ENCODE measurements around the gene ZNF524.

The ZNF524 gene

DNA sequence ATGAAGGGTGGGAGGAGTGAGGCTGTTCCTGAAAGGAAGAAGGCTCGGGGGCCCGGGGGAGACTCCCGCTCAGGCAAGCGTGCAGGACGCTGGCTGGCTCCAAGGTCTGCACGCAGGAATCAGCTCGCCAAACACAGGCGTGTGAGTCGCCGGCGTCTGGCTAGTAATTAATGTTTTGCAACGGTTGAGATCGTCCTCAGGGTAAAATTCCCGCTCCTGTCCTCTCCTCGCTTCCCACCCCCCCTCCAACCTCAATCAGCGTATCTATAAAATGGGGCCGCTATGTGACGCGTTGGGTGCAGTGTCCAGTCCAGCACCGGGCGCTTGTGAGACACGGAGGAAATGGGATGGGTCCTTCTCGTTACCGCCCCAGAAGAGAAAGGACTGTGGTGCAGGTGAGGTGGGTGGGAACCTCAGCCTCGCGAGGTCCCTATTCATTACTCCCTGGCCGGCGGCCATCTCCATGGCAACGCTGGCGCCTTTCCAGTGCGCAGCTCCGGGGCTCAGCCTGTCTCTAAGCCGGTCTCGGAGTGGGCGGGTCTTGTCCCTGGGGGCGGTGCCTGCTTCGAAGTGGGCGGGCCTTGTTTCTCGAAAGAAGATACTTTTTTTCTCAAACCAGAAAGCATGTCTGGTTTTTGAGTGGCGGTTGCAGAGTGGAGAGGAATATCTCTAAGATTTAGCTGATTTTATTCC is 13.0 kb upstream of the ZNF524 start:
- Histone ChIP-seq H3K9ac (peak overlapping the region in 10 of 11 experiments; percentile 17 to 78 (median 62); a peak in 18 of 22 replicates), H4K20me1 (peaks cover 0 to 2% (median 0%) of the 10 kb centered on the region in 11 experiments; a peak in 1 of 22 replicates), H3K27ac (peak overlapping the region in 8 of 11 experiments; percentile 33 to 86 (median 78); a peak in 14 of 22 replicates), H3K9me3 (replicated peaks in 1 of 11) (no peaks in the 10 kb centered on the region), H3K4me1 (peaks cover 18 to 42% (median 31%) of the 10 kb centered on the region in 10 experiments), H3K4me3 (peak overlapping the region; percentile 48 to 70 (median 56)), H3K4me2 (peak overlapping the region; percentile 84 to 98 (median 92)), H3K27me3 (no peaks in the 10 kb centered on the region), H3K36me3 (peaks cover 3 to 16% (median 8%) of the 10 kb centered on the region in 11 experiments; a peak in 20 of 22 replicates)
- no peak for TF ChIP-seq Cebpa-rat (IDR thresholded peaks at IDR 0.05)

DNA sequence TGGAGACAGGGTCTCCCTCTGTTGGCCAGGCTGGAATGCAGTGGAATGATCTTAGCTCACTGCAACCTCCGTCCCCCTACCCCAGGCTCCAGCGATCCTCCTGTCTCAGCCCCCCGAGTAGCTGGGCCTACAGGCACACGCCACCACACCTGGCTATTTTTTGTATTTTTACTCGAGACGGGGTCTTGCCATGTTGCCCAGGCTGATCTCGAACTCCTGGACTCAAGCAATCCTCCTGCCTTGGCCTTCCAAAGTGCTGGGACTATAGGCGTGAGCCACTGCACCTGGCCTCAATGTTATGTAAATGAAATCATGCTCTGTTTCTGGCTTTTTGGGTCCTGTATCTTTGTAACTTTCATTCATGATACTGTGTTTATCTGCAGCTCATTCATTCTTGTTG is 11.3 kb upstream of the ZNF524 start:
- H3K4me3 ChIP-seq: no peak overlapping the region
- peaks cover 0 to 10% (median 0%) of the 10 kb centered on the region in 11 experiments; a peak in 1 of 22 replicates for H4K20me1 ChIP-seq
- TF ChIP-seq Cebpa-rat (IDR thresholded peaks at IDR 0.05): no peak
- H3K4me1 ChIP-seq: peaks cover 18 to 42% (median 31%) of the 10 kb centered on the region in 10 experiments
- H3K36me3 ChIP-seq: peaks cover 19 to 32% (median 24%) of the 10 kb centered on the region in 11 experiments
- H3K4me2 ChIP-seq: no peak overlapping the region
- no peaks in the 10 kb centered on the region for H3K27me3 ChIP-seq
- no peak overlapping the region for H3K27ac ChIP-seq
- H3K9ac ChIP-seq: no peak overlapping the region
- no peaks in the 10 kb centered on the region for H3K9me3 ChIP-seq (replicated peaks in 1 of 11)

DNA sequence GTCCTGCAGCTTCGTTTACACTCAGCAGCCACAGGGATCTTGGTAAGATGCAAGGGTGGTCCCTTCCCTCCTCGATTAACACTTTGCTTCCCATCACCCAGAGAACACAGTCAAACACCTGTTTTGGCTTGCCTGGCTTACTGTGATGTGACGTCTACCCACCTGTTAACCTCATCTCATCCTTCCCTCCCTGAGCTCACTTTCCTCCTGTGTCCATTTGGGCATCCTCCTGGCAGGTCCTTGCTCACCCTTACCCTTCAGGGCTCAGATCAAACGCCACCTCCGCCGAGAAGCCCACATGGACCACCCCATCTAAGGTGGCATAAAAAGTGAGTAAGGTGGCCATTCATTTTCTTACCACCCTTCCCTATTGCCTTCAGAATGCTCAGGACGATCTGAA is 10.0 kb upstream of the ZNF524 start:
- H3K27me3 ChIP-seq: no peaks in the 10 kb centered on the region
- peaks cover 0 to 4% (median 1%) of the 10 kb centered on the region in 11 experiments; a peak in 11 of 22 replicates for H3K9me3 ChIP-seq (replicated peaks in 1 of 11)
- H4K20me1 ChIP-seq: peaks cover 0 to 10% (median 0%) of the 10 kb centered on the region in 11 experiments; a peak in 1 of 22 replicates
- no peak for TF ChIP-seq Cebpa-rat (IDR thresholded peaks at IDR 0.05)
- H3K27ac ChIP-seq: no peak overlapping the region
- no peak overlapping the region for H3K9ac ChIP-seq
- no peak overlapping the region for H3K4me2 ChIP-seq
- peaks cover 18 to 33% (median 29%) of the 10 kb centered on the region in 10 experiments for H3K4me1 ChIP-seq
- H3K36me3 ChIP-seq: peaks cover 29 to 43% (median 33%) of the 10 kb centered on the region in 11 experiments
- no peak overlapping the region for H3K4me3 ChIP-seq

DNA sequence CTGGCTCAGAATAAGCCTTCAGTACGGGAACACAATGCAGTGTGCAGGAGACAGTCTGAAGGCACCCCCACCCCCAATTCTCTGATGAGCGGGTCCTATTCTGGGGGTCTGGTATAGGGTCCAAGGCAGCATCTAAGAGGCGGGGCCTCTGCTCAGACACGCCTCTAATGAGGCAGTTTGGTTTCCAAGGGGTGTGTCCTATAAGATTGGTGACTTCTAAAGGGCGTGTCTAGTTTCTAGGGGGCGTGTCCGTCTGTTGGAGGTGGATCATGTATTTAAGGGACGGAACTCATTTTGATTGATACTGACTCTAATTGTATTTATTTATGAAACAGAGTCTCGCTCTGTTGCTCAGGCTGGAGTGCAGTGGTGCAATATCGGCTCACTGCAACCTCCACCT is 9.5 kb upstream of the ZNF524 start:
- Histone ChIP-seq H3K4me1 (peaks cover 18 to 28% (median 25%) of the 10 kb centered on the region in 10 experiments), H3K9me3 (replicated peaks in 1 of 11) (peaks cover 0 to 9% (median 6%) of the 10 kb centered on the region in 11 experiments; a peak in 15 of 22 replicates), H3K27me3 (no peaks in the 10 kb centered on the region), H4K20me1 (peaks cover 0 to 10% (median 0%) of the 10 kb centered on the region in 11 experiments; a peak in 1 of 22 replicates), H3K4me3 (no peak overlapping the region), H3K9ac (no peak overlapping the region), H3K27ac (no peak overlapping the region), H3K36me3 (peaks cover 34 to 48% (median 38%) of the 10 kb centered on the region in 11 experiments), H3K4me2 (no peak overlapping the region)
- TF ChIP-seq Cebpa-rat (IDR thresholded peaks at IDR 0.05): no peak

DNA sequence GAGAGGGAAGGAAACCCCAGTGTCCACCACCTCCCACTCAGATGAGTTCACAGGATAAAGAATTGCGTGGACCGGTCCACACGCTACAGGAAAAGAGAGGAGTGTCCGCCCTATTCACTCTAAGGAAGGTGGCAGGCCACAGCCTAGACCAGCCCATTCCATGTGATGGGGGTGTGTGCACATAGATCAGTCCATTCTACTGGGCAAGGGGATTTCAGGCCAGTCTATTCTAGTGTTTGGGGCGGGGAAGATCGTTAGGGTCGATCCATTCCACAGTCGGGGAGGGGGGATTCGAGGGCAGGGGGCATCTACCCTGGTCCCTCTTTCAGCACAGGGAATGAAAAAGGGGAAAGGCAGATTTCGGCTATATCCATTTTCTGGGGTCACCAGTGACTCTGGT is 8.5 kb upstream of the ZNF524 start:
- Histone ChIP-seq H3K4me1 (peaks cover 9 to 19% (median 16%) of the 10 kb centered on the region in 10 experiments), H3K9ac (no peak overlapping the region), H3K27ac (no peak overlapping the region), H3K27me3 (no peaks in the 10 kb centered on the region), H3K36me3 (peaks cover 43 to 57% (median 48%) of the 10 kb centered on the region in 11 experiments), H4K20me1 (peaks cover 0 to 10% (median 0%) of the 10 kb centered on the region in 11 experiments; a peak in 1 of 22 replicates), H3K9me3 (replicated peaks in 1 of 11) (peaks cover 0 to 16% (median 14%) of the 10 kb centered on the region in 11 experiments; a peak in 17 of 22 replicates), H3K4me2 (no peak overlapping the region), H3K4me3 (no peak overlapping the region)
- no peak for TF ChIP-seq Cebpa-rat (IDR thresholded peaks at IDR 0.05)

GRCh38 chr19:55592391-55593090 is 7.5 kb upstream of the ZNF524 start:
- Histone ChIP-seq H3K9me3 (replicated peaks in 1 of 11) (peaks cover 0 to 18% (median 14%) of the 10 kb centered on the region in 11 experiments; a peak in 17 of 22 replicates), H3K4me3 (no peak overlapping the region), H3K4me1 (peaks cover 5 to 11% (median 7%) of the 10 kb centered on the region in 10 experiments; a peak in 18 of 20 replicates), H3K36me3 (peaks cover 53 to 67% (median 58%) of the 10 kb centered on the region in 11 experiments), H3K4me2 (no peak overlapping the region), H3K9ac (no peak overlapping the region), H3K27ac (no peak overlapping the region), H4K20me1 (peaks cover 0 to 10% (median 0%) of the 10 kb centered on the region in 11 experiments; a peak in 1 of 22 replicates), H3K27me3 (no peaks in the 10 kb centered on the region)
- TF ChIP-seq Cebpa-rat (IDR thresholded peaks at IDR 0.05): no peak

- no peaks in the 10 kb centered on the region for H3K27me3 ChIP-seq
- TF ChIP-seq Cebpa-rat (IDR thresholded peaks at IDR 0.05): no peak
- no peak overlapping the region for H3K9ac ChIP-seq
- peaks cover 0 to 18% (median 14%) of the 10 kb centered on the region in 11 experiments; a peak in 17 of 22 replicates for H3K9me3 ChIP-seq (replicated peaks in 1 of 11)
- H3K4me1 ChIP-seq: peaks cover 0 to 8% (median 4%) of the 10 kb centered on the region in 10 experiments; a peak in 16 of 20 replicates
- H3K36me3 ChIP-seq: peaks cover 58 to 73% (median 64%) of the 10 kb centered on the region in 11 experiments
- peaks cover 0 to 10% (median 0%) of the 10 kb centered on the region in 11 experiments; a peak in 2 of 22 replicates for H4K20me1 ChIP-seq
- no peak overlapping the region for H3K4me2 ChIP-seq
- no peak overlapping the region for H3K27ac ChIP-seq
- no peak overlapping the region for H3K4me3 ChIP-seq
These were observed 6.9 kb upstream of the ZNF524 start for GRCh38 chr19:55593096-55593772.

- H3K9me3 ChIP-seq (replicated peaks in 1 of 11): peaks cover 0 to 18% (median 14%) of the 10 kb centered on the region in 11 experiments; a peak in 17 of 22 replicates
- H3K36me3 ChIP-seq: peaks cover 58 to 73% (median 64%) of the 10 kb centered on the region in 11 experiments
- H3K9ac ChIP-seq: no peak overlapping the region
- no peak overlapping the region for H3K4me2 ChIP-seq
- H3K4me1 ChIP-seq: peaks cover 0 to 10% (median 9%) of the 10 kb centered on the region in 10 experiments; a peak in 14 of 20 replicates
- no peak for TF ChIP-seq Cebpa-rat (IDR thresholded peaks at IDR 0.05)
- peaks cover 0 to 10% (median 0%) of the 10 kb centered on the region in 11 experiments; a peak in 2 of 22 replicates for H4K20me1 ChIP-seq
- H3K4me3 ChIP-seq: no peak overlapping the region
- no peak overlapping the region for H3K27ac ChIP-seq
- H3K27me3 ChIP-seq: no peaks in the 10 kb centered on the region
These were observed 5.0 kb upstream of the ZNF524 start for GRCh38 chr19:55594996-55595545.
